ENCODE data around the gene PCDHA9. TPM values are rescaled to one million over a fixed set of nuclear protein-coding genes. Genes with fewer than 3 reads are reported as not detected.
"Not testable (repeated sequence)": the region's sequence is repeated elsewhere in the genome, so short reads cannot be mapped to it uniquely, and the experiment has no call there.

PCDHA9 gene
- total and polyA plus RNA-seq, 10 of the 15 experiments (the other 5 are each of a cell fraction or from before 2014, with no cell fraction given), result 0.01 to 0.06 (median 0.03) TPM; not detected in 7

- ChIA-PET SMC1A (ENCODE audit: uncharacterized antibody, unreplicated experiment) (no interaction called here), CTCF (no interaction called here), POLR2A (no interaction called here), RAD21 (ENCODE audit: unreplicated experiment) (no interaction called here)
- FAIRE-seq (no peak), DNase-seq (ENCODE audit: low read depth, low spot score) (no peak), ATAC-seq (no peak)
- no peak overlapping the region for H3K4me2 ChIP-seq (ENCODE audit: control insufficient read depth, insufficient read depth)
- in situ Hi-C loops (cut with MboI) (loop anchor here (25.0 kb wide), 1 partner anchor 761 kb away; no protein-coding TSS in a partner anchor), intact Hi-C loops (cut with micrococcal nuclease; ENCODE audit: unreplicated experiment) (no loop called here)
- H4K20me1 ChIP-seq (ENCODE audit: control insufficient read depth, insufficient read depth), result no peaks in the 10 kb centered on the region
- whole genome bisulfite sequencing (ENCODE audit: insufficient coverage, insufficient replicate concordance, low lambda C conversion rate, missing lambda C conversion rate), result 26% methylated on average over 16 of the region's 16 CpGs
- H3K79me2 ChIP-seq (ENCODE audit: control insufficient read depth, insufficient read depth, low read length), result no peaks in the 10 kb centered on the region
- no peaks in the 10 kb centered on the region for H3K27me3 ChIP-seq (replicated peaks in 1 of 2; ENCODE audit: control insufficient read depth in 2 of 2, insufficient read depth in 2 of 2, low read length in 1 of 2)
- H3K9me3 ChIP-seq (replicated peaks; ENCODE audit: control insufficient read depth, insufficient read depth, low read length), result peaks cover 1% of the 10 kb centered on the region; the same call in 2 of the 3 replicates
- TF ChIP-seq KLF5 (IDR thresholded peaks at IDR 0.05; ENCODE audit: partially characterized antibody) (no peak), E4F1 (IDR thresholded peaks at IDR 0.05; ENCODE audit: borderline replicate concordance, partially characterized antibody) (no peak), TCF12 (IDR thresholded peaks at IDR 0.05; ENCODE audit: low read depth, low read length) (no peak), IRF4 (IDR thresholded peaks at IDR 0.05; ENCODE audit: low read depth, low read length) (no peak), FOXK2 (IDR thresholded peaks at IDR 0.05) (no peak), FOS (IDR thresholded peaks at IDR 0.05; ENCODE audit: borderline replicate concordance, extremely low read depth, insufficient read length) (no peak), RELB (IDR thresholded peaks at IDR 0.05; ENCODE audit: low read depth) (no peak), YY1 (IDR thresholded peaks at IDR 0.05; ENCODE audit: low read depth, low read length) (no peak), DPF2 (IDR thresholded peaks at IDR 0.05) (no peak), CBX3 (IDR thresholded peaks at IDR 0.05; ENCODE audit: borderline replicate concordance, low read depth) (no peak), BCL3 (IDR thresholded peaks at IDR 0.05; ENCODE audit: borderline replicate concordance, insufficient read depth, low read depth, low read length, poor library complexity, severe bottlenecking) (no peak)
- H3K4me1 ChIP-seq (ENCODE audit: control insufficient read depth, insufficient read depth, low read length), result no peaks in the 10 kb centered on the region
- H3K4me3 ChIP-seq, result no peak overlapping the region
- no peak overlapping the region for H2AFZ ChIP-seq (ENCODE audit: control insufficient read depth, low read depth, low read length)
- no peaks in the 10 kb centered on the region for H3K36me3 ChIP-seq (ENCODE audit: control insufficient read depth in 2 of 2, insufficient read depth in 2 of 2, low read length in 1 of 2)
- H3K27ac ChIP-seq (ENCODE audit: control insufficient read depth, insufficient read depth), result no peak overlapping the region
- no TSS peak for BruUV-seq (replicated peaks)
- H3K9ac ChIP-seq (ENCODE audit: control insufficient read depth, insufficient read depth, low read length), result no peak overlapping the region
Measured at GRCh38 chr5:140801494-140801841, 46.7 kb upstream of the PCDHA9 start.

- H3K4me1 ChIP-seq (ENCODE audit: control insufficient read depth, insufficient read depth, low read length); H4K20me1 ChIP-seq (ENCODE audit: control insufficient read depth, insufficient read depth); intact Hi-C loops (cut with micrococcal nuclease; ENCODE audit: unreplicated experiment); H3K4me3 ChIP-seq; RAD21 ChIA-PET (ENCODE audit: unreplicated experiment); POLR2A ChIA-PET; CTCF ChIA-PET; H3K27me3 ChIP-seq (replicated peaks in 1 of 2; ENCODE audit: control insufficient read depth in 2 of 2, insufficient read depth in 2 of 2, low read length in 1 of 2); H3K27ac ChIP-seq (ENCODE audit: control insufficient read depth, insufficient read depth); SMC1A ChIA-PET (ENCODE audit: uncharacterized antibody, unreplicated experiment); ATAC-seq; H2AFZ ChIP-seq (ENCODE audit: control insufficient read depth, low read depth, low read length); H3K9me3 ChIP-seq (replicated peaks; ENCODE audit: control insufficient read depth, insufficient read depth, low read length); BruUV-seq (replicated peaks); DNase-seq (ENCODE audit: low read depth, low spot score); H3K9ac ChIP-seq (ENCODE audit: control insufficient read depth, insufficient read depth, low read length); H3K79me2 ChIP-seq (ENCODE audit: control insufficient read depth, insufficient read depth, low read length); H3K36me3 ChIP-seq (ENCODE audit: control insufficient read depth in 2 of 2, insufficient read depth in 2 of 2, low read length in 1 of 2); FAIRE-seq; H3K4me2 ChIP-seq (ENCODE audit: control insufficient read depth, insufficient read depth): not testable (repeated sequence)
- WGBS (ENCODE audit: insufficient coverage, insufficient replicate concordance, low lambda C conversion rate, missing lambda C conversion rate), result 86% methylated on average over 43 of the region's 45 CpGs
- in situ Hi-C loops (cut with MboI), result loop anchor here (25.0 kb wide), 1 partner anchor 760 kb away; no protein-coding TSS in a partner anchor
Measured at GRCh38 chr5:140802381-140802780, 45.8 kb upstream of the PCDHA9 start.

All from GM12878 (cell line).